A673 (cell line): Measurements from ENCODE around the gene CP. TPM values are rescaled to one million over a fixed set of nuclear protein-coding genes. Genes with fewer than 3 reads are reported as not detected.

Experiments used
- BruUV-seq: library from RNA; stranded (reverse); fragments of 400-500 nt; replicated peaks from 2 replicates; lab custom pipeline; 2021; lab: Mats Ljungman, UMichigan
- CTCF ChIA-PET: fragments of 300-600 bp; sonication (Branson Sonifier 250); formaldehyde crosslinking; loops from one replicate; lab custom pipeline; 2022; ENCODE audit warnings: antibody characterized with exemption; lab: Charles Lee
- POLR2A ChIA-PET: fragments of 300-600 bp; sonication (Branson Sonifier 250); formaldehyde crosslinking; loops from one replicate; lab custom pipeline; 2022; ENCODE audit warnings: antibody characterized with exemption; ENCODE audit not compliant: low non-redundant PET; lab: Charles Lee
- DNase-seq: peaks from one replicate; pipeline ENCODE4 v3.0.0-alpha.2; 2015; ENCODE audit warnings: low spot score
- H3K27ac ChIP-seq: fragments of 200-600 bp; sonication (generic); 2 replicates; pipeline ENCODE4 v1.5.1; 2016; ENCODE audit warnings: mixed run types, low read depth, mild to moderate bottlenecking, mixed read lengths, antibody characterized with exemption, low read length; ENCODE audit not compliant: poor library complexity, severe bottlenecking
- H3K27me3 ChIP-seq: fragments of 200-600 bp; sonication (generic); replicated peaks from 2 replicates; pipeline ENCODE4 v1.6.1; 2017; ENCODE audit warnings: mixed run types, low read depth, mild to moderate bottlenecking, mixed read lengths, antibody characterized with exemption, low read length; ENCODE audit not compliant: insufficient read depth, poor library complexity
- H3K36me3 ChIP-seq: fragments of 200-600 bp; sonication (generic); 2 replicates; pipeline ENCODE4 v1.6.1; 2016; ENCODE audit warnings: mixed run types, mild to moderate bottlenecking, mixed read lengths, antibody characterized with exemption, low read length; ENCODE audit not compliant: insufficient read depth, poor library complexity, severe bottlenecking
- H3K4me1 ChIP-seq: fragments of 200-600 bp; sonication (generic); 2 replicates; pipeline ENCODE4 v1.6.1; 2017; ENCODE audit warnings: mixed run types, mild to moderate bottlenecking, mixed read lengths, antibody characterized with exemption, low read length; ENCODE audit not compliant: insufficient read depth, poor library complexity, severe bottlenecking
- H3K4me3 ChIP-seq: fragments of 200-600 bp; sonication (generic); 2 replicates; pipeline ENCODE4 v1.5.1; 2016; ENCODE audit warnings: low read depth, mixed run types, mild to moderate bottlenecking, mixed read lengths, low read length; ENCODE audit not compliant: poor library complexity, severe bottlenecking
- H3K9me3 ChIP-seq: fragments of 200-600 bp; sonication (generic); 2 replicates; pipeline ENCODE4 v1.6.1; 2016; ENCODE audit warnings: mixed run types, low read depth, mild to moderate bottlenecking, mixed read lengths, antibody characterized with exemption, low read length; ENCODE audit not compliant: poor library complexity, severe bottlenecking
- CTCF ChIP-seq: fragments of 300-800, 200-600 bp; sonication (generic); conservative IDR thresholded peaks from 2 replicates; pipeline ENCODE4 v1.5.1; 2017; ENCODE audit warnings: low read depth, mild to moderate bottlenecking, antibody characterized with exemption, low read length, moderate library complexity, mixed read lengths
- EZH2 ChIP-seq: fragments of 200-600 bp; sonication (generic); IDR thresholded peaks from 2 replicates; pipeline ENCODE4 v1.6.1; 2017; ENCODE audit warnings: borderline replicate concordance, low read depth, mild to moderate bottlenecking, mixed read lengths, antibody characterized with exemption, low read length; ENCODE audit not compliant: poor library complexity, severe bottlenecking
- intact Hi-C: fragments of 100-400 bp; cut with micrococcal nuclease; formaldehyde crosslinking; loops from one replicate; pipeline ENCODE4 v1.10.0; 2022; ENCODE audit not compliant: unreplicated experiment
- total RNA-seq: library from RNA; stranded (reverse); gene quantifications from 2 replicates; pipeline ENCODE4 v1.2.3, GENCODE V29; 2021

Gene CP
- total RNA-seq, 1 experiment from 2014 or later, result not detected

GRCh38 chr3:149231871-149232270, 10.2 kb upstream of the CP start:
- ChIA-PET POLR2A (interaction anchor here (0.6 kb wide), 1 partner anchor 168 kb away, joined by 3 read pairs; no protein-coding TSS in a partner anchor), CTCF (no interaction called here)
- no peak overlapping the region for H3K27ac ChIP-seq
- TF ChIP-seq CTCF (no peak), EZH2 (no peak)
- no peaks in the 10 kb centered on the region for H3K4me1 ChIP-seq
- BruUV-seq, result no TSS peak
- no peak overlapping the region for H3K4me3 ChIP-seq
- H3K36me3 ChIP-seq, result no peaks in the 10 kb centered on the region
- intact Hi-C loops, result no loop called here
- H3K9me3 ChIP-seq, result no peaks in the 10 kb centered on the region
- no peak for DNase-seq
- no peaks in the 10 kb centered on the region for H3K27me3 ChIP-seq

DNA sequence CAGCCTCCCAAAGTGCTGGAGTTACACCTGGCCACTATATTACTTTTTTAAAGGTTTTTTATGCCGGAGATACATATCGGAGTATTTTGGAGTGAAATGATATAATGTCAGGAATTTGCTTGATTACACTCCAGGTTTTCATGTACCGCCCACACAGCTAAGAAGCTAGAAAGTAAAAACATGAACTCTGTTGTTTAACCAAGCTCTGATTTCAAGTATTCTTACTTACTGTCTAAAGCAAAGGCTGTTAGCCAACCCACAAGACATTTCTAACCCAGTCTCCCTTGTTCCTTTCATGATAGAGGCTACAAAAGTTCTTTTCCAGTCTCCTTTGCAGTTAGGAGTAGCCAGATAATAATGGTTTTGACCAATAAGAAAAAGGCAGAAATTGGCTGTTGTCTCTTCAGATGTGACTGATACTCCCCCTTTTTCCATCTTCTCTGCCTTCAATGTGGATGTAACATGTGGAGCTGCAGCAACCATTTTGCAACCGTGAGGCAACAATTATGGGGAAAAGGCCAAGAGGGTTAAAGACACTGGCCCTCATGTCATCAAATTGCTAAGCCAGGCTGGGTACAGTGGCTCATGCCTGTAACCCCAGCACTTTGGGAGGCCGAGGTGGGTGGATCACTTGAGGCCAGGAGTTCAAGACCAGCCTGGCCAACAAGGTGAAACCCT, 6.1 kb upstream of the CP start:
- H3K27me3 ChIP-seq, result no peaks in the 10 kb centered on the region
- H3K4me3 ChIP-seq, result no peak overlapping the region
- H3K4me1 ChIP-seq, result no peaks in the 10 kb centered on the region
- no peak overlapping the region for H3K27ac ChIP-seq
- no peaks in the 10 kb centered on the region for H3K36me3 ChIP-seq
- DNase-seq, result no peak
- ChIA-PET POLR2A (no interaction called here), CTCF (no interaction called here)
- TF ChIP-seq EZH2, result no peak
- TF ChIP-seq CTCF, result no peak
- intact Hi-C loops, result no loop called here
- H3K9me3 ChIP-seq, result no peaks in the 10 kb centered on the region
- BruUV-seq, result no TSS peak

- no peaks in the 10 kb centered on the region for H3K36me3 ChIP-seq
- TF ChIP-seq CTCF (no peak), EZH2 (no peak)
- H3K9me3 ChIP-seq, result no peaks in the 10 kb centered on the region
- no peaks in the 10 kb centered on the region for H3K27me3 ChIP-seq
- no TSS peak for BruUV-seq
- no peak overlapping the region for H3K27ac ChIP-seq
- ChIA-PET POLR2A (no interaction called here), CTCF (no interaction called here)
- no peak for DNase-seq
- no peaks in the 10 kb centered on the region for H3K4me1 ChIP-seq
- intact Hi-C loops, result no loop called here
- no peak overlapping the region for H3K4me3 ChIP-seq
Measured at GRCh38 chr3:149226776-149227175, 5.1 kb upstream of the CP start.
